OCI-LY7 (cell line): ENCODE results near the gene MOB3A. TPM values are rescaled to one million over a fixed set of nuclear protein-coding genes. Genes with fewer than 3 reads are reported as not detected.

Source experiments
- BruUV-seq: library from RNA; stranded (reverse); fragments of 400-500 nt; replicated peaks from 2 replicates; lab custom pipeline; 2021; lab: Mats Ljungman, UMichigan
- CTCF ChIA-PET: fragments of 300-600 bp; sonication (Branson Sonifier 250); formaldehyde crosslinking; loops from one replicate; lab custom pipeline; 2022; ENCODE audit warnings: antibody characterized with exemption; ENCODE audit not compliant: unreplicated experiment; lab: Charles Lee
- POLR2A ChIA-PET: fragments of 300-600 bp; sonication (Branson Sonifier 250); formaldehyde crosslinking; loops from one replicate; lab custom pipeline; 2022; ENCODE audit warnings: antibody characterized with exemption; lab: Charles Lee
- DNase-seq: peaks from one replicate; pipeline ENCODE4 v3.0.0-alpha.2; 2015; ENCODE audit warnings: low spot score
- H2AFZ ChIP-seq: fragments of 200-600 bp; sonication (generic), shearing (Covaris generic); 2 replicates; pipeline ENCODE4 v1.6.1; 2014; ENCODE audit warnings: mild to moderate bottlenecking, antibody characterized with exemption, low read length, moderate library complexity
- H3K27ac ChIP-seq: fragments of 200-600 bp; sonication (generic); 2 replicates; pipeline ENCODE4 v1.5.1; 2014; ENCODE audit warnings: mixed run types, low read depth, mild to moderate bottlenecking, moderate library complexity, low read length, inconsistent platforms; ENCODE audit not compliant: poor library complexity, severe bottlenecking
- H3K36me3 ChIP-seq: fragments of 200-600 bp; sonication (generic); 2 replicates; pipeline ENCODE4 v1.6.1; 2014; ENCODE audit warnings: mild to moderate bottlenecking, antibody characterized with exemption, low read length, moderate library complexity, mixed read lengths; ENCODE audit not compliant: insufficient read depth
- H3K4me1 ChIP-seq: fragments of 200-600 bp; sonication (generic); 2 replicates; pipeline ENCODE4 v1.5.1; 2014; ENCODE audit warnings: mild to moderate bottlenecking, low read length; ENCODE audit not compliant: insufficient read depth, poor library complexity, severe bottlenecking
- H3K4me2 ChIP-seq: fragments of 200-600 bp; sonication (generic); 2 replicates; pipeline ENCODE4 v1.6.1; 2014; ENCODE audit warnings: mild to moderate bottlenecking, low read length
- H3K4me3 ChIP-seq: fragments of 200-600 bp; sonication (generic); 2 replicates; pipeline ENCODE4 v1.5.1; 2014; ENCODE audit warnings: mild to moderate bottlenecking, low read depth, low read length; ENCODE audit not compliant: poor library complexity, severe bottlenecking
- H3K79me2 ChIP-seq: fragments of 200-600 bp; sonication (generic); 2 replicates; pipeline ENCODE4 v1.6.1; 2016; ENCODE audit warnings: low read depth, mild to moderate bottlenecking, low read length, moderate library complexity, mixed read lengths; ENCODE audit not compliant: insufficient read depth
- H3K9me2 ChIP-seq: fragments of 200-600 bp; sonication (generic); 2 replicates; pipeline ENCODE4 v1.6.1; 2016; ENCODE audit warnings: mild to moderate bottlenecking, low read length, mixed read lengths; ENCODE audit not compliant: insufficient read depth
- H3K9me3 ChIP-seq: fragments of 200-600 bp; sonication (generic); 2 replicates; pipeline ENCODE4 v1.6.1; 2014; ENCODE audit warnings: mild to moderate bottlenecking, mixed run types, low read length, mixed read lengths
- H4K20me1 ChIP-seq: fragments of 200-600 bp; sonication (generic); 2 replicates; pipeline ENCODE4 v1.6.1; 2014; ENCODE audit warnings: mild to moderate bottlenecking, antibody characterized with exemption, low read length, moderate library complexity, mixed read lengths; ENCODE audit not compliant: insufficient read depth
- EZH2phosphoT487 ChIP-seq: fragments of 200-600 bp; sonication (generic); IDR thresholded peaks from 2 replicates; pipeline ENCODE4 v1.6.1; 2018; ENCODE audit warnings: low read depth, borderline replicate concordance, mild to moderate bottlenecking, mixed run types, antibody characterized with exemption, low read length, moderate library complexity, mixed read lengths
- intact Hi-C: fragments of 100-400 bp; cut with micrococcal nuclease; formaldehyde crosslinking; loops from one replicate; pipeline ENCODE4 v1.10.0; 2022; ENCODE audit not compliant: unreplicated experiment
- total RNA-seq, 2 experiments: library from RNA; depleted of rRNA in 1 of 2; stranded (reverse); fragments of >200 nt in 1 of 2; shearing (Covaris generic) in 1 of 2; gene quantifications; 2 replicates each; pipeline ENCODE4 v1.2.3, GENCODE V29; 2014 to 2022
- TF ChIP-seq, protein P1 (sequence below): fragments of 200-600 bp; sonication (generic); conservative IDR thresholded peaks from 2 replicates; pipeline ENCODE4 v1.5.1; 2014; ENCODE audit warnings: mild to moderate bottlenecking, antibody characterized with exemption, low read length, moderate library complexity, mixed read lengths

MOB3A gene
- total RNA-seq, 2 experiments from 2014 or later = 54.6 to 111 TPM

DNA sequence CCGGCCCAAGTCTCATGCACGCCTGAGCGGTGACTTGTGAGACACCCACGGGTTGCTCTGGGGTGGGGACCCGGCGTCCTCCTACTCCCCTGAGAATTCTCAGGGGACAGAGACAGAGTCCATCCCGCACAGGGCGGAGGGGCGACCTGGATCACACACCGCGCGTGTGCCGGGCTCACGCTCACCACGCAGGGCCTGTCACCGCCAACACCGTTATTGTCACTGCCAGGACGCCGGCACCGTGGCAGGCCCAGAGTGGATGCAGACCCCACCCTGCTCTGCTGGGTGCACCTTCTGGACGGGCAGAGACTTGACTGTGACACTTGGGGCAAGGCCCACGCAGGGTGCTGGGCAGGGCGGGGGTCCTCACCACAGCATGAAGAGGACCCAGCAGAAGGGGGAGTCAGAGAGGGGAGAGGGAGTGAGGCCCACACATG, 16.2 kb downstream of the MOB3A start:
- Histone ChIP-seq H4K20me1 (no peaks in the 10 kb centered on the region), H3K36me3 (peaks cover 79% of the 10 kb centered on the region), H3K4me3 (no peak overlapping the region), H3K27ac (no peak overlapping the region), H3K9me3 (no peaks in the 10 kb centered on the region), H3K79me2 (peaks cover 85% of the 10 kb centered on the region), H2AFZ (no peak overlapping the region), H3K4me2 (no peak overlapping the region), H3K4me1 (peaks cover 40% of the 10 kb centered on the region), H3K9me2 (no peaks in the 10 kb centered on the region)
- BruUV-seq = no TSS peak
- TF ChIP-seq, protein P1, sequence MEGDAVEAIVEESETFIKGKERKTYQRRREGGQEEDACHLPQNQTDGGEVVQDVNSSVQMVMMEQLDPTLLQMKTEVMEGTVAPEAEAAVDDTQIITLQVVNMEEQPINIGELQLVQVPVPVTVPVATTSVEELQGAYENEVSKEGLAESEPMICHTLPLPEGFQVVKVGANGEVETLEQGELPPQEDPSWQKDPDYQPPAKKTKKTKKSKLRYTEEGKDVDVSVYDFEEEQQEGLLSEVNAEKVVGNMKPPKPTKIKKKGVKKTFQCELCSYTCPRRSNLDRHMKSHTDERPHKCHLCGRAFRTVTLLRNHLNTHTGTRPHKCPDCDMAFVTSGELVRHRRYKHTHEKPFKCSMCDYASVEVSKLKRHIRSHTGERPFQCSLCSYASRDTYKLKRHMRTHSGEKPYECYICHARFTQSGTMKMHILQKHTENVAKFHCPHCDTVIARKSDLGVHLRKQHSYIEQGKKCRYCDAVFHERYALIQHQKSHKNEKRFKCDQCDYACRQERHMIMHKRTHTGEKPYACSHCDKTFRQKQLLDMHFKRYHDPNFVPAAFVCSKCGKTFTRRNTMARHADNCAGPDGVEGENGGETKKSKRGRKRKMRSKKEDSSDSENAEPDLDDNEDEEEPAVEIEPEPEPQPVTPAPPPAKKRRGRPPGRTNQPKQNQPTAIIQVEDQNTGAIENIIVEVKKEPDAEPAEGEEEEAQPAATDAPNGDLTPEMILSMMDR = no peak
- intact Hi-C loops = loop anchor here (10.0 kb wide), 1 partner anchor 175 kb away; the partner anchor contains the start of genes ADAT3 and SCAMP4
- no peak for DNase-seq
- POLR2A ChIA-PET = no interaction called here
- CTCF ChIA-PET = no interaction called here

DNA sequence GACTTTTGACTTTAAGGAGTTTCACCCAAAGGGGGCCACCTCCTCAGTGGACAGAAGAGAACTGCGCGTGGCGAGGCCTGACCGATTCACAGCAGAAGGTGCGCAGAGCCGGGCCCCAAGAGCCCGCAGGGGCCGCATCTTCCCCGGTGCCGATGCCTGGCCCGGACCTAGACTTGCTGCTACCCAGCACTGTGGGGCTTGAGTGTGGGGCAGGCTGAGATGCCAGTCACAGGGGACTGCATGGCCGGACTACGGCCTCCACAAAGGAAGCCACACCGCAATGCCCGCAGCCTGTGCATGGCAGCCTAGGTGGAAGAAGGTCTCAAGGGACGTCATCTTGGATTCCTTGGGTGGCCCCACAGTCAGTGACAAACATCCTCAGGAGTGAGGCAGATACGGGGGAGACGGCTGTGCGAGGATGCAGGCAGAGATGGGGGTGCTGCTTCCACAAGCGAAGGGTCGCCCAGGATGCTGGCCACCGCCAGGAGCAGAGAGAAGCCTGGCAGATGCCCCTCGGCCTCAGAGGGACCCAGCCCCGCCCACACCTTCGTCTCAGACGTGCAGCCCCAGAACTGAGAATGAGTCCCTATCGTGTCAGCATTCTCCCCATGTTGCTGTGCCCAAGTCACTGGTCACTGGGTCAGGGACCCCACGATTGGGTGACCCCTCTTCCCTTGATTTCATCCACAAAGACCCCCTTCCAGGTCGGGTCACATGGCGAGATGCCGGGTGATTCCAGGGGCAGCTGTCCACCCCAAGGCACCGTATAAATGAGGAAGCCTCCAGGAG, 16.9 kb downstream of the MOB3A start:
- no TSS peak for BruUV-seq
- H3K27ac ChIP-seq = no peak overlapping the region
- H3K36me3 ChIP-seq = peaks cover 83% of the 10 kb centered on the region
- no peak for DNase-seq
- CTCF ChIA-PET = no interaction called here
- H3K9me2 ChIP-seq = no peaks in the 10 kb centered on the region
- H3K9me3 ChIP-seq = no peaks in the 10 kb centered on the region
- H3K4me1 ChIP-seq = peaks cover 45% of the 10 kb centered on the region
- TF ChIP-seq EZH2phosphoT487 = no peak
- TF ChIP-seq, protein P1 = no peak
- H2AFZ ChIP-seq = no peak overlapping the region
- H3K4me2 ChIP-seq = no peak overlapping the region
- intact Hi-C loops = no loop called here
- no peak overlapping the region for H3K4me3 ChIP-seq
- POLR2A ChIA-PET = no interaction called here
- peaks cover 82% of the 10 kb centered on the region for H3K79me2 ChIP-seq
- no peaks in the 10 kb centered on the region for H4K20me1 ChIP-seq
